NOMO-1 treated with dmso at 0.1 percent for 144 hours (cell line): Measurements from ENCODE around the gene TANGO2.
A peak's percentile ranks its signal among the peaks of the same experiment; 100 is the strongest.

Experiments used
- DNase-seq: peaks from one replicate; lab custom pipeline; 2025; ENCODE audit not compliant: unreplicated experiment; lab: John Stamatoyannopoulos, UW

TANGO2 gene

GRCh38 chr22:20011123-20011992 is 9.6 kb upstream of the TANGO2 start:
- DNase-seq, result no peak

- no peak for DNase-seq
Measured at GRCh38 chr22:20011993-20012740, 8.7 kb upstream of the TANGO2 start.

- no peak for DNase-seq
Measured at GRCh38 chr22:20012741-20013331, 8.1 kb upstream of the TANGO2 start.

GRCh38 chr22:20013382-20013871 is 7.5 kb upstream of the TANGO2 start:
- no peak for DNase-seq

GRCh38 chr22:20014526-20015186 is 6.3 kb upstream of the TANGO2 start:
- DNase-seq, result no peak

- no peak for DNase-seq
Measured at GRCh38 chr22:20015187-20015625, 5.7 kb upstream of the TANGO2 start.

GRCh38 chr22:20015971-20016733 is 4.8 kb upstream of the TANGO2 start:
- no peak for DNase-seq

- DNase-seq, result peak; percentile 68
Measured at GRCh38 chr22:20016734-20017621, 3.9 kb upstream of the TANGO2 start, which contains the start of gene ARVCF. Gene ARVCF (minus strand): TSS chr22:20016823. CDS start chr22:19990794, 26,029 bp downstream.

GRCh38 chr22:20017622-20017958 is 3.3 kb upstream of the TANGO2 start:
- no peak for DNase-seq

- DNase-seq, result no peak
Measured at GRCh38 chr22:20018001-20018400, 2.9 kb upstream of the TANGO2 start.

- DNase-seq, result no peak
Measured at GRCh38 chr22:20019661-20020532, 1.0 kb upstream of the TANGO2 start.

GRCh38 chr22:20021196-20022181 is 579 bp downstream of the TANGO2 start:
- no peak for DNase-seq

GRCh38 chr22:20022231-20022977 is 1.5 kb downstream of the TANGO2 start:
- no peak for DNase-seq

GRCh38 chr22:20022978-20023613 is 2.2 kb downstream of the TANGO2 start:
- DNase-seq, result no peak

GRCh38 chr22:20024225-20024624 is 3.3 kb downstream of the TANGO2 start:
- no peak for DNase-seq
